DOHH2 (cell line): ENCODE measurements around the gene PDGFB.

Experiments
- CTCF ChIP-seq: fragments of 200-600 bp; sonication (generic); IDR thresholded peaks from one replicate; pipeline ENCODE4 v1.5.1; 2014; ENCODE audit warnings: antibody characterized with exemption, mild to moderate bottlenecking, low read depth, low read length; ENCODE audit not compliant: poor library complexity, severe bottlenecking
- EZH2phosphoT487 ChIP-seq: fragments of 200-600 bp; sonication (generic); IDR thresholded peaks from 2 replicates; pipeline ENCODE4 v1.6.1; 2017; ENCODE audit warnings: borderline replicate concordance, mild to moderate bottlenecking, antibody characterized with exemption, low read length, moderate library complexity, mixed read lengths

GRCh38 chr22:39290724-39291161 lies 46.0 kb upstream of the PDGFB start:
- TF ChIP-seq CTCF (no peak), EZH2phosphoT487 (no peak)
